ENCODE data around the gene TLR5.

TLR5 gene

GRCh38 chr1:223109581-223110026 is 33.4 kb downstream of the TLR5 start:
- DNase-seq (ENCODE audit: low read depth in 2 of 2) = no peak

GRCh38 chr1:223106856-223107255 is 36.2 kb downstream of the TLR5 start:
- DNase-seq (ENCODE audit: low read depth in 2 of 2) = no peak

GRCh38 chr1:223105568-223105967 is 37.5 kb downstream of the TLR5 start:
- DNase-seq (ENCODE audit: low read depth in 2 of 2) = no peak

GRCh38 chr1:223102797-223103533 is 40.1 kb downstream of the TLR5 start:
- DNase-seq (ENCODE audit: low read depth in 2 of 2) = no peak

GRCh38 chr1:223097713-223098112 is 45.3 kb downstream of the TLR5 start:
- DNase-seq (ENCODE audit: low read depth in 2 of 2) = no peak

- DNase-seq (ENCODE audit: low read depth in 2 of 2) = no peak
Measured at GRCh38 chr1:223095870-223096269, 47.2 kb downstream of the TLR5 start.

- DNase-seq (ENCODE audit: low read depth in 2 of 2) = no peak
Measured at GRCh38 chr1:223091896-223092295, 51.2 kb downstream of the TLR5 start.

GRCh38 chr1:223089250-223089649 is 53.8 kb downstream of the TLR5 start:
- no peak for DNase-seq (ENCODE audit: low read depth in 2 of 2)

- no peak for DNase-seq (ENCODE audit: low read depth in 2 of 2)
Measured at GRCh38 chr1:223088713-223089240, 54.3 kb downstream of the TLR5 start.

- DNase-seq (ENCODE audit: low read depth in 2 of 2) = no peak
Measured at GRCh38 chr1:223087291-223088255, 55.5 kb downstream of the TLR5 start.

- DNase-seq (ENCODE audit: low read depth in 2 of 2) = no peak
Measured at GRCh38 chr1:223084464-223084866, 58.6 kb downstream of the TLR5 start.

GRCh38 chr1:223083831-223084230 is 59.2 kb downstream of the TLR5 start:
- DNase-seq (ENCODE audit: low read depth in 2 of 2) = no peak

- DNase-seq (ENCODE audit: low read depth in 2 of 2) = no peak
Measured at GRCh38 chr1:223082914-223083313, 60.1 kb downstream of the TLR5 start.

- DNase-seq (ENCODE audit: low read depth in 2 of 2) = peak; percentile 60 to 64
Measured at GRCh38 chr1:223081181-223081994, 61.7 kb downstream of the TLR5 start.

- no peak for DNase-seq (ENCODE audit: low read depth in 2 of 2)
Measured at GRCh38 chr1:223079498-223079897, 63.5 kb downstream of the TLR5 start.

GRCh38 chr1:223077247-223077833 is 65.7 kb downstream of the TLR5 start:
- no peak for DNase-seq (ENCODE audit: low read depth in 2 of 2)

GRCh38 chr1:223076362-223076761 is 66.7 kb downstream of the TLR5 start:
- no peak for DNase-seq (ENCODE audit: low read depth in 2 of 2)

GRCh38 chr1:223075834-223076233 is 67.2 kb downstream of the TLR5 start:
- no peak for DNase-seq (ENCODE audit: low read depth in 2 of 2)

- DNase-seq (ENCODE audit: low read depth in 2 of 2) = no peak
Measured at GRCh38 chr1:223074445-223075300, 68.4 kb downstream of the TLR5 start.
